Activated T-cell treated with anti-CD3 and anti-CD28 coated beads for 1 hour (primary cell): ENCODE data around the gene ASB15.
"Not testable (repeated sequence)": the region's sequence is repeated elsewhere in the genome, so short reads cannot be mapped to it uniquely, and the experiment has no call there.

Source experiments
- DNase-seq: peaks from one replicate; pipeline ENCODE4 v3.0.0-alpha.2; 2020; ENCODE audit warnings: low read depth

The ASB15 gene

GRCh38 chr7:123598657-123599056 lies 3.0 kb upstream of the ASB15 start:
- DNase-seq: no peak

- DNase-seq: no peak
Measured at GRCh38 chr7:123599766-123600165, 1.9 kb upstream of the ASB15 start.

GRCh38 chr7:123600876-123601275 lies 745 bp upstream of the ASB15 start:
- no peak for DNase-seq

- no peak for DNase-seq
Measured at GRCh38 chr7:123602648-123603047, 1.0 kb downstream of the ASB15 start.

- DNase-seq: no peak
Measured at GRCh38 chr7:123604739-123605138, 3.1 kb downstream of the ASB15 start.

GRCh38 chr7:123607423-123607975 lies 5.9 kb downstream of the ASB15 start:
- no peak for DNase-seq

- no peak for DNase-seq
Measured at GRCh38 chr7:123608991-123609882, 7.6 kb downstream of the ASB15 start.

- no peak for DNase-seq
Measured at GRCh38 chr7:123609883-123610239, 8.2 kb downstream of the ASB15 start.

GRCh38 chr7:123612024-123612423 lies 10.4 kb downstream of the ASB15 start:
- no peak for DNase-seq

GRCh38 chr7:123615344-123615743 lies 13.7 kb downstream of the ASB15 start:
- no peak for DNase-seq

- no peak for DNase-seq
Measured at GRCh38 chr7:123616223-123616622, 14.6 kb downstream of the ASB15 start.

GRCh38 chr7:123621707-123622106 lies 20.1 kb downstream of the ASB15 start:
- DNase-seq: no peak

- DNase-seq: no peak
Measured at GRCh38 chr7:123622660-123623386, 21.2 kb downstream of the ASB15 start.

- peak; percentile 47 for DNase-seq
Measured at GRCh38 chr7:123624527-123625183, 23.0 kb downstream of the ASB15 start.

GRCh38 chr7:123625254-123625653 lies 23.6 kb downstream of the ASB15 start:
- DNase-seq: no peak

- DNase-seq: no peak
Measured at GRCh38 chr7:123627851-123628250, 26.2 kb downstream of the ASB15 start.

- no peak for DNase-seq
Measured at GRCh38 chr7:123628829-123629228, 27.2 kb downstream of the ASB15 start.

GRCh38 chr7:123629281-123629680 lies 27.7 kb downstream of the ASB15 start:
- DNase-seq: no peak

GRCh38 chr7:123632808-123633207 lies 31.2 kb downstream of the ASB15 start:
- DNase-seq: no peak

GRCh38 chr7:123633553-123633952 lies 31.9 kb downstream of the ASB15 start:
- DNase-seq: no peak

GRCh38 chr7:123634011-123634573 lies 32.5 kb downstream of the ASB15 start:
- not testable (repeated sequence) for DNase-seq
